SK-N-SH (cell line): Measurements from ENCODE around the gene ZNF606. TPM values are rescaled to one million over a fixed set of nuclear protein-coding genes. Genes with fewer than 3 reads are reported as not detected.

ENCODE experiments used
- CTCF ChIA-PET: fragments of 300-600, 350-600 bp; formaldehyde crosslinking; extraction: SDS; loops from one replicate; lab custom pipeline; 2021; lab: Yijun Ruan, JAX
- POLR2A ChIA-PET: fragments of 350-600 bp; sonication (Branson Sonifier 250); formaldehyde crosslinking; extraction: SDS; loops from one replicate; lab custom pipeline; 2020; ENCODE audit warnings: antibody characterized with exemption, inconsistent platforms; lab: Yijun Ruan, JAX
- DNase-seq: peaks from one replicate; pipeline ENCODE4 v3.0.0; 2012
- H2AFZ ChIP-seq: fragments of 200-600 bp; sonication (generic); 2 replicates; pipeline ENCODE4 v1.8.1; 2016; ENCODE audit warnings: antibody characterized with exemption, mild to moderate bottlenecking, low read depth
- H3F3A ChIP-seq: fragments of 200-600 bp; sonication (generic); replicated peaks from 2 replicates; pipeline ENCODE3; 2016; ENCODE audit warnings: antibody characterized with exemption, mild to moderate bottlenecking; ENCODE audit not compliant: insufficient read depth
- H3K27ac ChIP-seq, 2 experiments: fragments of 200-500 bp in 1 of 2; fragments of 200-600 bp in 1 of 2; sonication (Bioruptor generic) in 1 of 2; sonication (generic), shearing (Covaris generic) in 1 of 2; 2 replicates each; pipeline versions ENCODE4 v1.5.1 to v1.6.1; 2014 to 2016; ENCODE audit warnings: low read depth in 2 of 2, inconsistent platforms in 1 of 2, low read length in 1 of 2, mild to moderate bottlenecking in 1 of 2, mixed read lengths in 1 of 2
- H3K27me3 ChIP-seq: fragments of 200-600 bp; sonication (generic), shearing (Covaris generic); 2 replicates; pipeline ENCODE4 v1.6.1; 2016; ENCODE audit warnings: mixed run types; ENCODE audit not compliant: insufficient read depth
- H3K36me3 ChIP-seq, 2 experiments: fragments of 200-500 bp in 1 of 2; fragments of 200-600 bp in 1 of 2; sonication (Bioruptor generic) in 1 of 2; sonication (generic) in 1 of 2; replicated peaks in 1 of 2; 2 replicates each; pipeline versions ENCODE3 to v1.5.1; 2014 to 2016; ENCODE audit warnings: low read length in 1 of 2, mild to moderate bottlenecking in 1 of 2; ENCODE audit not compliant: insufficient read depth in 2 of 2, control insufficient read depth in 1 of 2
- H3K4me1 ChIP-seq, 2 experiments: fragments of 200-500 bp in 1 of 2; fragments of 200-600 bp in 1 of 2; sonication (Bioruptor generic) in 1 of 2; sonication (generic), shearing (Covaris generic) in 1 of 2; 2 replicates each; pipeline versions ENCODE4 v1.5.1 to v1.6.1; 2014 to 2016; ENCODE audit warnings: low read depth in 1 of 2, low read length in 1 of 2, mixed run types in 1 of 2; ENCODE audit not compliant: insufficient read depth in 2 of 2, control insufficient read depth in 1 of 2
- H3K4me2 ChIP-seq: fragments of 200-600 bp; sonication (generic), shearing (Covaris generic); 2 replicates; pipeline ENCODE4 v1.6.1; 2017; ENCODE audit warnings: mixed run types
- H3K4me3 ChIP-seq, 2 experiments: fragments of 200-500 bp in 1 of 2; fragments of 200-600 bp in 1 of 2; sonication (Bioruptor generic) in 1 of 2; sonication (generic), shearing (Covaris generic) in 1 of 2; 2 replicates each; pipeline versions ENCODE4 v1.5.1 to v1.8.1; 2014 to 2016; ENCODE audit warnings: low read depth in 2 of 2, inconsistent platforms in 1 of 2, low read length in 1 of 2, mild to moderate bottlenecking in 1 of 2, mixed read lengths in 1 of 2, moderate library complexity in 1 of 2
- H3K79me2 ChIP-seq: fragments of 200-600 bp; sonication (generic); 2 replicates; pipeline ENCODE4 v1.8.1; 2017; ENCODE audit warnings: mild to moderate bottlenecking; ENCODE audit not compliant: insufficient read depth
- H3K9ac ChIP-seq: fragments of 200-600 bp; sonication (generic); 2 replicates; pipeline ENCODE4 v1.6.1; 2017; ENCODE audit warnings: mixed run types
- H3K9me2 ChIP-seq: fragments of 200-600 bp; sonication (generic); 2 replicates; pipeline ENCODE4 v1.6.1; 2017; ENCODE audit warnings: mixed run types
- H3K9me3 ChIP-seq: fragments of 200-600 bp; sonication (generic); 2 replicates; pipeline ENCODE4 v1.6.1; 2017; ENCODE audit warnings: mixed run types, mild to moderate bottlenecking, moderate library complexity
- H4K20me1 ChIP-seq: fragments of 200-600 bp; sonication (generic); 2 replicates; pipeline ENCODE4 v1.6.1; 2017; ENCODE audit warnings: mild to moderate bottlenecking, mixed run types; ENCODE audit not compliant: insufficient read depth
- EP300 ChIP-seq, 2 experiments: IDR thresholded peaks; 2 replicates each; pipeline versions ENCODE4 v1.4.0 to v1.6.1; 2012; ENCODE audit warnings: borderline replicate concordance in 1 of 2, low read depth in 1 of 2, low read length in 1 of 2
- FOXJ3 ChIP-seq: sonication (generic); formaldehyde crosslinking; IDR thresholded peaks from 2 replicates; pipeline ENCODE4 v1.5.1; 2020; ENCODE audit warnings: mild to moderate bottlenecking, missing genetic modification reagents
- GATA2 ChIP-seq: sonication (generic); formaldehyde crosslinking; IDR thresholded peaks from 2 replicates; pipeline ENCODE4 v1.5.0; 2020; ENCODE audit warnings: mild to moderate bottlenecking, missing genetic modification reagents
- MAX ChIP-seq: IDR thresholded peaks from 2 replicates; pipeline ENCODE4 v1.4.0; 2012; ENCODE audit warnings: low read depth
- MEF2A ChIP-seq: IDR thresholded peaks from 2 replicates; pipeline ENCODE4 v1.4.0; 2012; ENCODE audit warnings: low read depth, borderline replicate concordance
- NRF1 ChIP-seq: IDR thresholded peaks from 2 replicates; pipeline ENCODE4 v1.6.1; 2012; ENCODE audit warnings: low read depth, mild to moderate bottlenecking, low read length
- POLR2AphosphoS5 ChIP-seq: IDR thresholded peaks from 2 replicates; pipeline ENCODE4 v1.6.1; 2012; ENCODE audit warnings: low read depth, low read length
- RAD21 ChIP-seq: IDR thresholded peaks from 2 replicates; pipeline ENCODE4 v1.6.1; 2012; ENCODE audit warnings: mild to moderate bottlenecking, low read length
- RCOR1 ChIP-seq: fragments of 150-350 bp; IDR thresholded peaks from 2 replicates; pipeline ENCODE4 v1.6.1; 2017; ENCODE audit warnings: antibody characterized with exemption, low read length
- RFX5 ChIP-seq: IDR thresholded peaks from 2 replicates; pipeline ENCODE4 v1.6.1; 2012; ENCODE audit warnings: mild to moderate bottlenecking, improper control_type of control experiment, low read length
- SMC3 ChIP-seq: IDR thresholded peaks from 2 replicates; pipeline ENCODE4 v1.6.1; 2012; ENCODE audit warnings: low read depth, low read length, improper control_type of control experiment
- USF2 ChIP-seq: fragments of 150-350 bp; IDR thresholded peaks from 2 replicates; pipeline ENCODE4 v1.6.1; 2017; ENCODE audit warnings: antibody characterized with exemption, low read length, low read depth, borderline replicate concordance
- YY1 ChIP-seq: IDR thresholded peaks from 2 replicates; pipeline ENCODE4 v1.4.0; 2012; ENCODE audit warnings: low read depth, mild to moderate bottlenecking
- WGBS: methylation state at CpG from one replicate; pipeline ENCODE4 v1.1.6; 2017; ENCODE audit warnings: low lambda C conversion rate; 5-methylcytosine and 5-hydroxymethylcytosine counted together
- polyA plus RNA-seq, 3 experiments: library from polyadenylated mRNA; depleted of rRNA; stranded (reverse); fragments of >200 nt; gene quantifications; 2 replicates each; pipeline ENCODE4 v1.2.3, GENCODE V29; 2012

The ZNF606 gene
- polyA plus RNA-seq, 1 of the 3 experiments (the other 2 are of a cell fraction), result 2.9 TPM

GRCh38 chr19:58033741-58034476 lies 31.3 kb upstream of the ZNF606 start, which contains the start of gene ZSCAN1:
Gene ZSCAN1, plus strand, starts transcription at chr19:58034025. Its CDS starts 3,812 bp downstream, at chr19:58037837.
- H3K9me3 ChIP-seq, result no peaks in the 10 kb centered on the region
- no peak within 1 kb of the TSS for H3K9ac ChIP-seq
- no peaks in the 10 kb centered on the region for H3K79me2 ChIP-seq
- H3K27me3 ChIP-seq, result no peaks in the 10 kb centered on the region
- no peak within 1 kb of the TSS for H3K27ac ChIP-seq
- H3F3A ChIP-seq, result no peaks in the 10 kb centered on the region
- no peaks in the 10 kb centered on the region for H3K9me2 ChIP-seq
- no peak within 1 kb of the TSS for H2AFZ ChIP-seq
- no peak for TF ChIP-seq EP300 (IDR thresholded peaks at IDR 0.05; ENCODE audit: borderline replicate concordance in 1 of 2, low read depth in 1 of 2, low read length in 1 of 2)
- CTCF ChIA-PET, result no interaction called here
- H3K4me1 ChIP-seq, result no peaks in the 10 kb centered on the region
- H3K4me2 ChIP-seq, result no peak within 1 kb of the TSS
- no peaks in the 10 kb centered on the region for H3K36me3 ChIP-seq
- WGBS, result 35% methylated on average over 28 of the region's 101 CpGs
- H4K20me1 ChIP-seq, result no peaks in the 10 kb centered on the region
- DNase-seq, result peak; percentile 92
- POLR2A ChIA-PET, result no interaction called here
- H3K4me3 ChIP-seq, result peak within 1 kb of the TSS in 1 of 2 experiments; percentile 29; a peak in 1 of 4 replicates

DNA sequence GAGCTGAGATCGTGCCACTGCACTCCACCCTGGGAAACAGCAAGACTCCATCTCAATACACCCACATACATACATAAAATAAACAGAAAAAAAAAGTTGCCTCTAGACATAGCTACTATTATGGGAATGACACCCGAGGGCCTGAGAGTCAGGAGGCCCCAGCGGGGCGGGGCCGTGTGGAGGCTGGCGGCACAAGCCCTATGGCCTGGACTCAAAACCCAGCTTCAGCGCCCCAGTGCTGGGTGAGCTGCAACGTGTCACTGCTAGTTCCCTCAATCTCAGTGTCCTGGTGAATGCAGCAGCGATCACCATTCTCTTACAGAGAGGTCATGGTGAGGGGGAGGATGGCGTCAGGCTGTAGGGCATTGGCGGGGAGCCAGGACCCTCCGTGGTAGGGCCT lies 22.0 kb upstream of the ZNF606 start:
- Histone ChIP-seq H3K4me2 (no peak overlapping the region), H3K9me3 (no peaks in the 10 kb centered on the region), H3K36me3 (no peaks in the 10 kb centered on the region), H3K27me3 (no peaks in the 10 kb centered on the region), H3K4me1 (no peaks in the 10 kb centered on the region), H3K9ac (no peak overlapping the region), H3K27ac (no peak overlapping the region), H3K9me2 (no peaks in the 10 kb centered on the region), H3F3A (no peaks in the 10 kb centered on the region), H2AFZ (no peak overlapping the region), H3K79me2 (no peaks in the 10 kb centered on the region), H4K20me1 (no peaks in the 10 kb centered on the region), H3K4me3 (no peak overlapping the region)
- ChIA-PET POLR2A (no interaction called here), CTCF (no interaction called here)
- WGBS, result 35% methylated on average over 11 of the region's 12 CpGs
- no peak for DNase-seq
- TF ChIP-seq POLR2AphosphoS5 (no peak), YY1 (no peak), MAX (no peak), NRF1 (no peak), SMC3 (no peak), FOXJ3 (CRISPR knock-in tag) (no peak), RFX5 (no peak), MEF2A (no peak), GATA2 (CRISPR knock-in tag) (no peak), USF2 (no peak), RCOR1 (no peak), RAD21 (no peak)
